NCI-H2081 (cell line): Measurements from ENCODE around the gene HABP2.

Experiments
- DNase-seq, 2 experiments: peaks; one replicate each; lab custom pipeline; 2025; lab: John Stamatoyannopoulos, UW

HABP2 gene

DNA sequence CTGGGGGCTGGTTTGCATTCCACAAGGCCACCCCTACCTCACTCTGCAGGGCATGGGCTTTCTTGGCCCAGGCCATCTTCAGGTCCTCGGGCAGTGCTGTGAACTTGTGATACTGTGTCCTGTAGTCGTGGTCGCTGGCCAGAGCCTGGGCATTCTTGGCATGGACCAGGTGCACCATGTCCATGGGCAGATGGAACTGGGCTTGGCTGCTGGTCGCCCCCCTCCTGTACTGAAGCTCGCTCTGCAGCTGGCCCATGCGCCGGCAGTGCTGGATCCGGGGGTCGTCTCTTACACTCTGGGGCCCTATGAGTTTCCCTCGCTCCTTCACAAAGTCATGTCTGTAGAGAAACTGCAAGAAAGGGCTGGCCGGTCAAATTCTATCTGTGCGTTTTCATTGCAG, 51.7 kb downstream of the HABP2 start:
- no peak for DNase-seq

GRCh38 chr10:113605268-113605978, 52.6 kb downstream of the HABP2 start:
- DNase-seq: no peak

GRCh38 chr10:113609704-113610108, 56.9 kb downstream of the HABP2 start:
- no peak for DNase-seq

DNA sequence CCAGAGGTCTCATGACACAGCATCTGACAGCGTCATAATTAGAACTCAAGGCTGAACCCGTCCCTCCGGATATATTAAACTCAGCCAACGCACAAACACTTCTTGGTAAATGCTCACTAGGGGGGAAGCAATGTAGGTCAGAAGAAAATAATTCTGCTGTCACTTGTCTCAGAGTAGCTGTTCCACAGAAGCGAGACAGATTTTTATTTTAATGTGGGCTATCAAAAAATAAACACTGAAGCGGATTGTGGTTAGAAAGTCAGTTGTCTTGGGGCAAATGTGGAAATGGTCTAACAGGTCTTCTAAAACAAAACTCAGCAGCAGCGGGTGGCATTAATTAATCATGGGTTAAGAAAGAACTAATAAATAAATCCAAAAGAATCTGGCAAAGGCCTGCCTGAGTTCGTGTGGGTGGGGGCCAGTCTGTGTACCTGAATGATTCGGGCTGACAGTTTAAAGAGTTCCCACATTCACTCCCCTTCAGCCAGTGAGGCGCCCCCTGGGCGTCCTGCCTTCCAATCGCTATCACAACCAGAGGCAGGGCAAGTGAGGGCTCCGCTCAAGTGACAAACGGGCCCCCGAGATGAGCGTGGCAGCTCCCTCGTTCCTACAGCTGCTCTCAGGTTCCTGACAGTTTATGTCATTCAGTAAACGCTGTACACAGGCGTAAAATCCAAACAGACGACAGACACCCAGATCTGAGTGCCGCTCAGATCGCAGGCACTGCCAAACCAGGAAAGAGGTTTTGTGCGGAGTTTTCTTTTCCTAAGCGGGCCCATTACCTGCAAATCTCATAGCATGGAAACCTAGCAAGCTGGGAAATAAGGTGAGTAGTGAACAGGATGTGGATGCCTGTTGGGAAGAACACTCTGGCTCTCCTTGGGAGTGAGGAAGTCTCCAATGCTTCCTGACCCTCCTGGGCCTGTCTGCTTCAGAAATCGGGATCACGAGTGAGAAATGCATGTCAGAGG, 58.1 kb downstream of the HABP2 start:
- DNase-seq: no peak

DNA sequence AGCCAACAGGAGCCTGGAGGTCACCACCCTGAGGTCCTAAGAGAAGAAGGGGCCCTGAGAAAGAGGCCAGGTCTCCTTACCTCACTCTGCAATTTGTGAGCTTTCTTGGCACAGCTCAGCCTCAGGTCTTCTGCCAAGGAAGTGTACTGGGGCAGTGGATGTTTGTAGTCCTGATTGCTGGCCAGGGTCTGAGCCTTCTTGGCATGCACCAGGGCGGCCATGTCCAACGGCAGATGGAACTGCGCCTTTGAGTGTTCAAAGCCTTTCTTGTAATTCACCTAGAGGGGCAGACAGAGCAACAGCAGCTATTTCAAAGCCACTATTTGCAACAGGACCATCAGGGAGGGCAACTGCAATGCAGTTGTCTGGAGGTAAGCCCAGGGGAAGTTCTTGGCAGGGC, 59.3 kb downstream of the HABP2 start:
- DNase-seq: no peak

DNA sequence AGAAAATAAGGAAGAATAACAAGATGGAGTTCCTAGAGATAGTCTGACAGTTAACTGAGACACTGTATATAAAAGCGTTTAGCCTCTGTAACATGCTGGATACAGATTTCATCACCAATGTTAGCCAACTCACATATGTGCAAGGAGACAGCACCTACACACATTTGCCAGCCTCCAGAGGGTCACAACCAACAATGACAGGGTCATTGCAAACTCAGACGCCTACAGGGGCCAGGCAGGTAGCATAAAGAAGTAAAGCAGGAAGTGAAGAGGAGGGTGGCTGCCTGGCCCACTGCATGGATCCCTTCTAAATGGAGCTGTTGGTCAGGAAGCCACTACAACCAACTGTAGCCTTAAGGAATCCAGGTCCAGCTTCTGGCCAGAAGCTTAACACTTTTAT, 60.6 kb downstream of the HABP2 start:
- DNase-seq: no peak

- no peak for DNase-seq
These were observed 61.3 kb downstream of the HABP2 start for GRCh38 chr10:113613977-113614690.

DNA sequence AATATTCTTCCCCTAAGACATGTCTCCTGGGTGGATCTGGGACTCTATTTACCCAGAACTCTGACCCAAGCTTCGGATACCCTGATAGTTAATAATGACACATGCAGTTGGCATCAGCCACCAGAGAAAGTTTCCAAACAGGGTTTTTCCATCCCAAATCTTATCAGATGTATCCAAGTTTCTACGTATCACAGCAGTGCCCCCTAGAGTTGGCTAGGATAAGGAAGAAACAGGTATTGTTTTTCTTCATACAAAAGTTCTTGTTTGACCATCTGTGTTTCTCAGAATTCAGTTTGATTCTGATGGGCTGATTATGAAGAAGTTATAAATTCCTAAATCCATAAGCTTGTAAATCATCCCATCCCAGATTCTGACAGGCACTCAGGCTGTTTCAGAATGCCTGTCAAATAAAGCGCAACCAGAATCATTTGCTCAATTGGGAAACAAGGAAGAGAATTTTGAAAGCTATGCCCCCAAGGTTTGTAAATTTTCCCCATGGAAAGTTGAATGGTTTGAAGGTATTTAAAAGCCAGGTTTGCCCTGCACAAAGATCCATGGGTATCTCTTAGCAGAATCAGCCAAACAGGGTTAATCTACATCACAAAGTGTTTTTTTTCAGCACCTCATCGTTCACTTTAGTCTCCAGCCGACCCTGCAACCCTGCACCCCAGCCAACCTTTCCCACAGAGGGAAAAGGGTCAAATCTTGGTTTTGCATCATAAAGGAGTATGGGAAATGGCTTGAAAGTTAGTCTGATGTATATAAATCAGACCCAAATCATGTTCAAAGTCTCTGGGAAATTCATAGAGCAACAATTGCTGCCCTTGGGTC, 63.6 kb downstream of the HABP2 start:
- DNase-seq: peak in 1 of 2 experiments; percentile 5

DNA sequence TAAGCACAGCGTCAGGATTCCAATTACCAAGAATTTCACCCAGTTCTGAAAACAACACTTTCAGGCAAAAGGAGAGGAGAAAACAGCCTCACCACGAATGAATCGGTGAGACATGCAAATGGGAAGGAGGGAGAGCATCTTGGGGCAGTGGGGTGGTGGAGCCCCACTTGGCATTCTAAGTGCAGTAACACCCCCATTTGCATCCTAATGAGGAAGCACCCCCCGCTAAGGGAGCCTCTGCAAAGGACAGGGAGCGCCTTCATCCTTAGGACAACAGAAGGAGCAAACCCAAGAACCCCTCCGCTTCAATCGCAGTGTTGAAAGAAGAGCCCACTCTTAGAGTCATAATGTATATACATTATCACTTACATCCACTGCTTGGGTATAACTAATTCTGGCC, 64.2 kb downstream of the HABP2 start:
- DNase-seq: no peak

GRCh38 chr10:113618338-113618737, 65.5 kb downstream of the HABP2 start:
- DNase-seq: no peak

DNA sequence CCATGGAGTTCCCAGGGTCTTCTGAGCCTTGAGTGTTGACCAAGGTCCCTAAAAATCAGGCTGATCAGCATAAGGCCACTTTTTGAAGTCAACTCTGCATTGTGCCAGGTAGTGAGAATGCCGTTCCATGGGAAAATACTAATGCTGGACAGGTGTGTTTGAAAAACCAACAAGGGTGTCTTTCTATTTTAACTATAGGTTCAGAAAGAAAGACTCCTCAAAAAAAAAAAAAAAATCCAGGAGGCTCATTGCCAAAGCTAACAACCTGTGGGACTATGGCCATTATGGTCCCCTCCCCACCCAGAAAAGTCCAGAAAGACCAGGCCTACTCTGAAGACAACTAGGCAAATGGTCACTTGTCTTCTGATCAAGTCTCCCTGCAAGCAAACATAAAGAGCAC, 66.5 kb downstream of the HABP2 start:
- DNase-seq: no peak

DNA sequence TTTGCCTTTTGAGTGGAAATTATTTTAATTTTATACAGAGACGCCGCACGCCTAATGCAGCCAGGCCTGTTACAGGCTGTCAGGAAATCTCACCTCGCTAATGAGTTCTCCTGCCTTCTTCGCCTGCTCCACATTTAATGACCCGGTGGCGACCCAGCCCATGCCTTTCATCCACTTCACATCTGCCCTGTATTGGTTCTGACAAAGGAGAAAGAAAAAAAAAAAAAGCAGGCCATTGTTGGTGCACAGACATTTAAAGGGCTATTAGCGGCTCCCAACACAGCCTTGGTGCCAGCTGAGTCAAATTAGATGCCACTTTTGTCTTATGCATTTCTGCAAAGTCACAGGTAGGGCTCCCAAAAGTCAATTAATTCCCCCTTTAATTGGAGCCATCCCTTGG, 67.7 kb downstream of the HABP2 start:
- no peak for DNase-seq

DNA sequence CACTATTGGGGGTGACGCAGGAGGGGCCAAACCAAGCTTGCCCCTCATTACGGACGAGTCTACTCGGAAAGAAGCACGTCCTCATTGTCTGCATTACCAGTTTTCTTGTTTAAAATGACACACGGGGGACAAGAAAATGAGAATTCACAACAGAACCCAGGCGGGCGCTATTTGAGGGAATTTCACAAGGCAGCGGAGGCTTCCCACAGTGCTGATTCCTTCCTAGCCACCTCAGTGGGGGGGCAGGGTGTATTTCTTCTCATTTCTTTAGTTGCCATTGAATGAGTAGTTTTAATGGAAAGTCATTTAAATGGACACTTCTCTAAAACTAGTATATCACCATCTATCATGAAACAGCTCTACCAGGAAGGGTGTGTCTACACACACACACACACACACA, 68.1 kb downstream of the HABP2 start:
- no peak for DNase-seq

DNA sequence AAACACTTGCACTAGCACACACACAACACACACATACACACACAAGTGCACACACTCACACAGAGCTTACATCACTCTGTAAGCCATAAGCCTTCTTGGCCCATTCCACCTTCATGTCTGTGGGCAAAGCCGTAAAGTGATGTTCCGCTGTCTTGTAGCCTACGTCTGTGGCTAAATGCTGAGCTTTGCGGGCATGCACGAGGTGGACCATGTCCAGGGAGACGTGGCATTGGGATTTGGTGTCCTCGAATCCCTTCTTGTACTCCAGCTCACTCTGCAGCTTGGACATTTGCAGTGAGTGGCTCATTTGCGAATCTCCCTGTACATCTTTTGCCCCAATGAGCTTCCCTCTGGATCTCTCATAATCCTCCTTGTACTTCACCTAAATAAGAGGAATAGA, 68.9 kb downstream of the HABP2 start:
- DNase-seq: no peak

DNA sequence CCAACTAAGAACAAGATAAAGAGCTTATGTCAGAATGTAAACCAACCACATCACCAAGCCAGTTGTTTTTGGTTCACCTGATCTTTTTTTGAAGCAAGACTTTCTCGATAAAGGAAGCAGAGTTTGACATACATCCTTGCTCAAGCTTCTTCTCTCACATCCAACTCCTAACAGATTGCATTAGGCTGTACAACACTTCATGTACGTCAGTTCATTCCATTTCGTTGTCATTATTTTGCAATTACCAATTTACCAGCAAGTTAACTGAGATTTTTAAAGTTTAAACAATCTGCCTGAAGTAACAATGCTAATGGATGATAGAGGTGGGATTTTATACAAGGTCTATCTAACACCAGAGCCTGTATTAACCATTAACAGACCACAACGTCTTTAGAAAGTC, 70.0 kb downstream of the HABP2 start:
- DNase-seq: no peak

GRCh38 chr10:113625461-113626186, 72.8 kb downstream of the HABP2 start:
- no peak for DNase-seq

DNA sequence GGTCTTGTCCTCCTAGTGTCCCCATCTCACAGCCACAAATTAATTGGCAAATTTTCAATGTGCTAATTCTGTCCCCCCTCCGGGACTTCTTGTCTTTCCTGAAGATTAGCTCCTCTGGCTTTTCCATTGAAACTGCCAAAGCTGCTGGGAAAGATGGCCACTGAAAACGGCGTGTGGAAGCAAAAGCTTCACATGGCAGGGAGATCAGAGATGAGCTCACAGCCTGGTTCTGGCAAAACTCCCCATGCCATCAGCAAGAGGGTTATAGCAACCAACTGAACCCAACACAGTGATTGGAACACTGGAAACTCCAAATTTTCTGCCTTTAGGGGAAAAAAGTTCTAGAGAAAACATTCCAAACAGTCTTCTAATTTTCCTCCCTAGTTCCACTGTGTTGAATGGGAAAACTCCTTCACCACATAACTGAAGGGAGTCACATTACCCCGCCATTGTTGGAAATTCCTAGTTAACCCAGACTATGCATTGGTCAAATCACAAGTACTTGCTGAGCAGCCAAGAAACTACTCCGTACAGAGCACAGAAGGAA, 74.0 kb downstream of the HABP2 start:
- no peak for DNase-seq

- no peak for DNase-seq
These were observed 75.0 kb downstream of the HABP2 start for GRCh38 chr10:113627836-113628235.

- DNase-seq: no peak
These were observed 75.8 kb downstream of the HABP2 start for GRCh38 chr10:113628607-113629153.

DNA sequence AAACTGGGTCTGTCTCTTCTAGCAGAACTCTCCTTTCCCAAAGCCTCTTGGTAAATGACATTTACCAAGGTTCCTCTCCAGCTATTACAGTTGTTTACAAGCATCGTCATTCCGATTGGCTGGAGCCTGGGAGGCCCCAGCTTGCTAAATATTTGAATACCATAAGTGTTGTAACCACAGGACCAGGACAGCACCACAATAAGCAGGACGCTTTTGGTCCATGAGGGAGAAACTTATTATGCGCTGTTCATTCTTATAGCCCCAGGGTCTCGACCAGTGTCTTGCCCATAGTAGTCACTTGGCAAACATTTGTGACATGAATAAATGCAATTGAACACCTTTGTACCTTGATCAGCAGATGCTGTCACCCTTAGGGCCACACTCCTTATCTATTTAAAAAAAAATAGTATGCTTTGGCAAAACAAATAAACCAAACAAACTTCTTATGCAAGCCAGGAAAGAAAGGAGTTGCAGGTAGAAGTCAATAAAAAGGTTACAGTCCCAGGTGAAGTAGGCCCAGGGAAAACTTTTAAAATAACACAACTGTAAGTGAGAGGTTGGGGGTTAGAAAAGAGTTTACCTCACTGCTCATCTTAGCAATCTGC, 78.2 kb downstream of the HABP2 start:
- DNase-seq: no peak
